Liver (tissue), 9 donors: ENCODE results near the gene CRYBG2. TPM values are rescaled to one million over a fixed set of nuclear protein-coding genes. Genes with fewer than 3 reads are reported as not detected.

Experiments
- DNase-seq: peaks from one replicate; pipeline ENCODE4 v3.0.0-alpha.2; 2017; ENCODE audit warnings: low spot score
- H3K27ac ChIP-seq, 2 donors: one replicate each; pipeline ENCODE4 v1.7.0; 2013; ENCODE audit warnings: inconsistent platforms in 2 of 2, low read length in 2 of 2, control low read depth in 1 of 2, low read depth in 1 of 2, mild to moderate bottlenecking in 1 of 2
- H3K27me3 ChIP-seq, 4 donors: one replicate each; pipeline versions ENCODE4 v1.6.1 to v1.7.0; 2013; ENCODE audit warnings: low read length in 3 of 4, inconsistent platforms in 1 of 4, mild to moderate bottlenecking in 1 of 4, moderate library complexity in 1 of 4; ENCODE audit not compliant: control insufficient read depth in 4 of 4, insufficient read depth in 4 of 4
- H3K36me3 ChIP-seq, 4 donors: one replicate each; pipeline versions ENCODE4 v1.6.1 to v1.7.0; 2013; ENCODE audit warnings: low read length in 3 of 4, mild to moderate bottlenecking in 3 of 4, low read depth in 1 of 4, moderate library complexity in 1 of 4; ENCODE audit not compliant: control insufficient read depth in 4 of 4, insufficient read depth in 3 of 4
- H3K4me1 ChIP-seq, 4 donors: one replicate each; pipeline versions ENCODE4 v1.6.1 to v1.7.0; 2013; ENCODE audit warnings: low read length in 3 of 4, mild to moderate bottlenecking in 3 of 4, moderate library complexity in 1 of 4; ENCODE audit not compliant: control insufficient read depth in 4 of 4, insufficient read depth in 4 of 4
- H3K4me3 ChIP-seq, 3 donors: one replicate each; pipeline versions ENCODE4 v1.6.1 to v1.7.0; 2013; ENCODE audit warnings: low read length in 3 of 3, control low read depth in 1 of 3, low read depth in 1 of 3, mild to moderate bottlenecking in 1 of 3
- H3K9ac ChIP-seq, 2 donors: one replicate each; pipeline ENCODE4 v1.7.0; 2013; ENCODE audit warnings: low read length in 2 of 2, mild to moderate bottlenecking in 2 of 2, moderate library complexity in 2 of 2, control low read depth in 1 of 2, low read depth in 1 of 2
- H3K9me3 ChIP-seq, 4 donors: one replicate each; pipeline versions ENCODE4 v1.6.1 to v1.7.0; 2013; ENCODE audit warnings: low read length in 3 of 4; ENCODE audit not compliant: control insufficient read depth in 4 of 4
- EGR1 ChIP-seq, 2 donors: IDR thresholded peaks; 2 replicates each; pipeline ENCODE4 v1.6.1; 2016 to 2018; ENCODE audit warnings: antibody characterized with exemption in 2 of 2, low read depth in 2 of 2
- FOXA1 ChIP-seq: IDR thresholded peaks from 2 replicates; pipeline ENCODE4 v1.6.1; 2016; ENCODE audit warnings: antibody characterized with exemption
- GABPA ChIP-seq, 2 donors: IDR thresholded peaks in 1 of 2; conservative IDR thresholded peaks in 1 of 2; 2 replicates each; pipeline ENCODE4 v1.6.1; 2016; ENCODE audit warnings: antibody characterized with exemption in 2 of 2, mild to moderate bottlenecking in 1 of 2, moderate library complexity in 1 of 2
- HNF4A ChIP-seq, 2 donors: conservative IDR thresholded peaks; 2 replicates each; pipeline ENCODE4 v1.6.1; 2016; ENCODE audit warnings: antibody characterized with exemption in 2 of 2, mild to moderate bottlenecking in 2 of 2
- HNF4G ChIP-seq: IDR thresholded peaks from 2 replicates; pipeline ENCODE4 v1.6.1; 2016; ENCODE audit warnings: antibody characterized with exemption
- JUND ChIP-seq, 2 donors: IDR thresholded peaks; 2 replicates each; pipeline ENCODE4 v1.6.1; 2016; ENCODE audit warnings: antibody characterized with exemption in 2 of 2
- NR2F2 ChIP-seq: IDR thresholded peaks from 2 replicates; pipeline ENCODE4 v1.6.1; 2016; ENCODE audit warnings: antibody characterized with exemption
- RXRA ChIP-seq, 2 donors: IDR thresholded peaks; 2 replicates each; pipeline ENCODE4 v1.6.1; 2017 to 2018; ENCODE audit warnings: antibody characterized with exemption in 2 of 2, mild to moderate bottlenecking in 1 of 2
- SP1 ChIP-seq: IDR thresholded peaks from 2 replicates; pipeline ENCODE4 v1.6.1; 2018; ENCODE audit warnings: antibody characterized with exemption, mild to moderate bottlenecking
- TAF1 ChIP-seq: conservative IDR thresholded peaks from 2 replicates; pipeline ENCODE4 v1.6.1; 2016; ENCODE audit warnings: antibody characterized with exemption, mild to moderate bottlenecking
- YY1 ChIP-seq: IDR thresholded peaks from 2 replicates; pipeline ENCODE4 v1.6.1; 2016; ENCODE audit warnings: antibody characterized with exemption, mild to moderate bottlenecking
- WGBS: extraction: QIAGEN DNeasy Blood & Tissue Kit; methylation state at CpG from one replicate; pipeline ENCODE4 v1.1.7; 2013; 5-methylcytosine and 5-hydroxymethylcytosine counted together
- polyA plus RNA-seq, 2 donors: library from polyadenylated mRNA; stranded (reverse) in 1 of 2; unstranded in 1 of 2; fragments of 200-250 nt in 1 of 2; fragments of >200 nt in 1 of 2; fragmentation: Nextera tagmentation in 1 of 2; extraction: Ambion mirVana in 1 of 2; gene quantifications; one replicate each; pipeline versions ENCODE4 v1.2.1 to v1.2.3, GENCODE V29; 2013 to 2015
- total RNA-seq, 2 donors: library from RNA; depleted of rRNA; stranded (reverse); fragments of >200 nt; gene quantifications; one replicate each; pipeline ENCODE4 v1.2.3, GENCODE V29; 2014
- TF ChIP-seq, protein P1 (sequence below): IDR thresholded peaks from 2 replicates; pipeline ENCODE4 v1.6.1; 2016; ENCODE audit warnings: antibody characterized with exemption, mild to moderate bottlenecking
- TF ChIP-seq, protein P2 (sequence below): fragments of 150-350 bp; IDR thresholded peaks from 2 replicates; pipeline ENCODE4 v1.5.1; 2017; ENCODE audit warnings: improper control_type of control experiment, low read depth, low read length; ENCODE audit not compliant: missing input control
- TF ChIP-seq, protein P3 (sequence below): IDR thresholded peaks from 2 replicates; pipeline ENCODE4 v1.6.1; 2016; ENCODE audit warnings: antibody characterized with exemption
- TF ChIP-seq, protein P4 (sequence below): IDR thresholded peaks from 2 replicates; pipeline ENCODE4 v1.6.1; 2016; ENCODE audit warnings: antibody characterized with exemption
- TF ChIP-seq, protein P5 (sequence below): IDR thresholded peaks from 2 replicates; pipeline ENCODE4 v1.6.1; 2016; ENCODE audit warnings: antibody characterized with exemption
- donor health status: healthy.
- donor health status: healthy.
- donor health status: healthy.
- donor health status: healthy.
- donor health status: healthy.

Gene CRYBG2
- total and polyA plus RNA-seq, 4 donors: under 0.01 to 0.12 (median under 0.01) TPM; not detected in 1

GRCh38 chr1:26384076-26384475 lies 30.1 kb upstream of the CRYBG2 start:
- Histone ChIP-seq H3K9ac (no peak overlapping the region), H3K27ac (no peak overlapping the region), H3K4me3 (no peak overlapping the region), H3K36me3 (no peaks in the 10 kb centered on the region), H3K27me3 (no peaks in the 10 kb centered on the region), H3K4me1 (no peaks in the 10 kb centered on the region), H3K9me3 (no peaks in the 10 kb centered on the region)
- TF ChIP-seq EGR1 (IDR thresholded peaks at IDR 0.05; ENCODE audit: low read depth in 2 of 2) (no peak), SP1 (no peak), HNF4G (no peak), HNF4A (conservative IDR thresholded peaks at IDR 0.05) (no peak), FOXA1 (no peak), JUND (IDR thresholded peaks at IDR 0.05) (no peak), RXRA (IDR thresholded peaks at IDR 0.05) (no peak)
- TF ChIP-seq, protein P1, sequence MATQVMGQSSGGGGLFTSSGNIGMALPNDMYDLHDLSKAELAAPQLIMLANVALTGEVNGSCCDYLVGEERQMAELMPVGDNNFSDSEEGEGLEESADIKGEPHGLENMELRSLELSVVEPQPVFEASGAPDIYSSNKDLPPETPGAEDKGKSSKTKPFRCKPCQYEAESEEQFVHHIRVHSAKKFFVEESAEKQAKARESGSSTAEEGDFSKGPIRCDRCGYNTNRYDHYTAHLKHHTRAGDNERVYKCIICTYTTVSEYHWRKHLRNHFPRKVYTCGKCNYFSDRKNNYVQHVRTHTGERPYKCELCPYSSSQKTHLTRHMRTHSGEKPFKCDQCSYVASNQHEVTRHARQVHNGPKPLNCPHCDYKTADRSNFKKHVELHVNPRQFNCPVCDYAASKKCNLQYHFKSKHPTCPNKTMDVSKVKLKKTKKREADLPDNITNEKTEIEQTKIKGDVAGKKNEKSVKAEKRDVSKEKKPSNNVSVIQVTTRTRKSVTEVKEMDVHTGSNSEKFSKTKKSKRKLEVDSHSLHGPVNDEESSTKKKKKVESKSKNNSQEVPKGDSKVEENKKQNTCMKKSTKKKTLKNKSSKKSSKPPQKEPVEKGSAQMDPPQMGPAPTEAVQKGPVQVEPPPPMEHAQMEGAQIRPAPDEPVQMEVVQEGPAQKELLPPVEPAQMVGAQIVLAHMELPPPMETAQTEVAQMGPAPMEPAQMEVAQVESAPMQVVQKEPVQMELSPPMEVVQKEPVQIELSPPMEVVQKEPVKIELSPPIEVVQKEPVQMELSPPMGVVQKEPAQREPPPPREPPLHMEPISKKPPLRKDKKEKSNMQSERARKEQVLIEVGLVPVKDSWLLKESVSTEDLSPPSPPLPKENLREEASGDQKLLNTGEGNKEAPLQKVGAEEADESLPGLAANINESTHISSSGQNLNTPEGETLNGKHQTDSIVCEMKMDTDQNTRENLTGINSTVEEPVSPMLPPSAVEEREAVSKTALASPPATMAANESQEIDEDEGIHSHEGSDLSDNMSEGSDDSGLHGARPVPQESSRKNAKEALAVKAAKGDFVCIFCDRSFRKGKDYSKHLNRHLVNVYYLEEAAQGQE: no peak
- TF ChIP-seq, protein P2, sequence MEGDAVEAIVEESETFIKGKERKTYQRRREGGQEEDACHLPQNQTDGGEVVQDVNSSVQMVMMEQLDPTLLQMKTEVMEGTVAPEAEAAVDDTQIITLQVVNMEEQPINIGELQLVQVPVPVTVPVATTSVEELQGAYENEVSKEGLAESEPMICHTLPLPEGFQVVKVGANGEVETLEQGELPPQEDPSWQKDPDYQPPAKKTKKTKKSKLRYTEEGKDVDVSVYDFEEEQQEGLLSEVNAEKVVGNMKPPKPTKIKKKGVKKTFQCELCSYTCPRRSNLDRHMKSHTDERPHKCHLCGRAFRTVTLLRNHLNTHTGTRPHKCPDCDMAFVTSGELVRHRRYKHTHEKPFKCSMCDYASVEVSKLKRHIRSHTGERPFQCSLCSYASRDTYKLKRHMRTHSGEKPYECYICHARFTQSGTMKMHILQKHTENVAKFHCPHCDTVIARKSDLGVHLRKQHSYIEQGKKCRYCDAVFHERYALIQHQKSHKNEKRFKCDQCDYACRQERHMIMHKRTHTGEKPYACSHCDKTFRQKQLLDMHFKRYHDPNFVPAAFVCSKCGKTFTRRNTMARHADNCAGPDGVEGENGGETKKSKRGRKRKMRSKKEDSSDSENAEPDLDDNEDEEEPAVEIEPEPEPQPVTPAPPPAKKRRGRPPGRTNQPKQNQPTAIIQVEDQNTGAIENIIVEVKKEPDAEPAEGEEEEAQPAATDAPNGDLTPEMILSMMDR: no peak
- TF ChIP-seq, protein P3, sequence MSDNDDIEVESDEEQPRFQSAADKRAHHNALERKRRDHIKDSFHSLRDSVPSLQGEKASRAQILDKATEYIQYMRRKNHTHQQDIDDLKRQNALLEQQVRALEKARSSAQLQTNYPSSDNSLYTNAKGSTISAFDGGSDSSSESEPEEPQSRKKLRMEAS: no peak
- TF ChIP-seq, protein P4, sequence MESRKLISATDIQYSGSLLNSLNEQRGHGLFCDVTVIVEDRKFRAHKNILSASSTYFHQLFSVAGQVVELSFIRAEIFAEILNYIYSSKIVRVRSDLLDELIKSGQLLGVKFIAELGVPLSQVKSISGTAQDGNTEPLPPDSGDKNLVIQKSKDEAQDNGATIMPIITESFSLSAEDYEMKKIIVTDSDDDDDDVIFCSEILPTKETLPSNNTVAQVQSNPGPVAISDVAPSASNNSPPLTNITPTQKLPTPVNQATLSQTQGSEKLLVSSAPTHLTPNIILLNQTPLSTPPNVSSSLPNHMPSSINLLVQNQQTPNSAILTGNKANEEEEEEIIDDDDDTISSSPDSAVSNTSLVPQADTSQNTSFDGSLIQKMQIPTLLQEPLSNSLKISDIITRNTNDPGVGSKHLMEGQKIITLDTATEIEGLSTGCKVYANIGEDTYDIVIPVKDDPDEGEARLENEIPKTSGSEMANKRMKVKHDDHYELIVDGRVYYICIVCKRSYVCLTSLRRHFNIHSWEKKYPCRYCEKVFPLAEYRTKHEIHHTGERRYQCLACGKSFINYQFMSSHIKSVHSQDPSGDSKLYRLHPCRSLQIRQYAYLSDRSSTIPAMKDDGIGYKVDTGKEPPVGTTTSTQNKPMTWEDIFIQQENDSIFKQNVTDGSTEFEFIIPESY: no peak
- 81% methylated on average over 3 of the region's 3 CpGs for WGBS
- no peak for DNase-seq

- Histone ChIP-seq H3K4me3 (no peak overlapping the region), H3K9ac (no peak overlapping the region), H3K9me3 (no peaks in the 10 kb centered on the region), H3K36me3 (no peaks in the 10 kb centered on the region), H3K27me3 (no peaks in the 10 kb centered on the region), H3K4me1 (no peaks in the 10 kb centered on the region), H3K27ac (no peak overlapping the region)
- no peak for DNase-seq
- 91% methylated on average over 3 of the region's 3 CpGs for WGBS
- TF ChIP-seq GABPA (IDR thresholded peaks at IDR 0.05 in 1 of 2, conservative IDR thresholded peaks at IDR 0.05 in 1 of 2) (no peak), RXRA (IDR thresholded peaks at IDR 0.05) (no peak), YY1 (no peak), TAF1 (no peak), EGR1 (IDR thresholded peaks at IDR 0.05; ENCODE audit: low read depth in 2 of 2) (no peak), NR2F2 (no peak)
- TF ChIP-seq, protein P5, sequence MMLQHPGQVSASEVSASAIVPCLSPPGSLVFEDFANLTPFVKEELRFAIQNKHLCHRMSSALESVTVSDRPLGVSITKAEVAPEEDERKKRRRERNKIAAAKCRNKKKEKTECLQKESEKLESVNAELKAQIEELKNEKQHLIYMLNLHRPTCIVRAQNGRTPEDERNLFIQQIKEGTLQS: no peak
- TF ChIP-seq, protein P1: no peak
- TF ChIP-seq, protein P4: no peak
- TF ChIP-seq, protein P2: no peak
Observed at GRCh38 chr1:26378879-26379251, 24.9 kb upstream of the CRYBG2 start.
